ENCODE data around the gene ARMC3. TPM values are rescaled to one million over a fixed set of nuclear protein-coding genes. Genes with fewer than 3 reads are reported as not detected.

Gene ARMC3
- total and polyA plus RNA-seq, 12 donors = 0.17 TPM; not detected in 11

- 71 to 95% (median 89%) methylated on average over 1 of the region's 1 CpG for WGBS, 4 donors
- no peak overlapping the region for H3K4me3 ChIP-seq
- H3K9me3 ChIP-seq (replicated peaks in 1 of 3) = no peaks in the 10 kb centered on the region
- TF ChIP-seq POLR2A (IDR thresholded peaks at IDR 0.05) (no peak), CTCF (IDR thresholded peaks at IDR 0.05) (no peak)
- H3K4me1 ChIP-seq (replicated peaks in 1 of 2) = no peaks in the 10 kb centered on the region
- H3K27me3 ChIP-seq = no peaks in the 10 kb centered on the region
- no peak for DNase-seq
- H3K27ac ChIP-seq = no peak overlapping the region
- intact Hi-C loops (cut with DNase I) = no loop called here
- no peaks in the 10 kb centered on the region for H3K36me3 ChIP-seq (replicated peaks in 1 of 2)
Measured at GRCh38 chr10:22976534-22976933, 48.7 kb downstream of the ARMC3 start.

- Histone ChIP-seq H3K27me3 (no peaks in the 10 kb centered on the region), H3K36me3 (replicated peaks in 1 of 2) (no peaks in the 10 kb centered on the region), H3K4me1 (replicated peaks in 1 of 2) (no peaks in the 10 kb centered on the region), H3K4me3 (no peak overlapping the region), H3K27ac (no peak overlapping the region), H3K9me3 (replicated peaks in 1 of 3) (no peaks in the 10 kb centered on the region)
- no peak for DNase-seq
- intact Hi-C loops (cut with DNase I) = no loop called here
- 82 to 100% (median 93%) methylated on average over 1 of the region's 1 CpG for WGBS, 4 donors
- TF ChIP-seq CTCF (IDR thresholded peaks at IDR 0.05) (no peak), POLR2A (IDR thresholded peaks at IDR 0.05) (no peak)
Measured at GRCh38 chr10:22977751-22978150, 49.9 kb downstream of the ARMC3 start.

GRCh38 chr10:22978287-22978686 is 50.4 kb downstream of the ARMC3 start:
- no peak overlapping the region for H3K4me3 ChIP-seq
- H3K27ac ChIP-seq = no peak overlapping the region
- WGBS, 4 donors = 72 to 87% (median 82%) methylated on average over 2 of the region's 2 CpGs
- no peak for TF ChIP-seq POLR2A (IDR thresholded peaks at IDR 0.05)
- no peak for TF ChIP-seq CTCF (IDR thresholded peaks at IDR 0.05)
- H3K36me3 ChIP-seq (replicated peaks in 1 of 2) = no peaks in the 10 kb centered on the region
- intact Hi-C loops (cut with DNase I) = no loop called here
- H3K4me1 ChIP-seq (replicated peaks in 1 of 2) = no peaks in the 10 kb centered on the region
- DNase-seq = no peak
- H3K9me3 ChIP-seq (replicated peaks in 1 of 3) = no peaks in the 10 kb centered on the region
- H3K27me3 ChIP-seq = no peaks in the 10 kb centered on the region

GRCh38 chr10:22978918-22979317 is 51.1 kb downstream of the ARMC3 start:
- intact Hi-C loops (cut with DNase I) = no loop called here
- WGBS, 4 donors = 58 to 78% (median 68%) methylated on average over 1 of the region's 1 CpG
- TF ChIP-seq CTCF (IDR thresholded peaks at IDR 0.05) = no peak
- TF ChIP-seq POLR2A (IDR thresholded peaks at IDR 0.05) = no peak
- H3K27me3 ChIP-seq = no peaks in the 10 kb centered on the region
- no peak overlapping the region for H3K4me3 ChIP-seq
- DNase-seq = no peak
- no peaks in the 10 kb centered on the region for H3K9me3 ChIP-seq (replicated peaks in 1 of 3)
- no peaks in the 10 kb centered on the region for H3K4me1 ChIP-seq (replicated peaks in 1 of 2)
- H3K36me3 ChIP-seq (replicated peaks in 1 of 2) = no peaks in the 10 kb centered on the region
- no peak overlapping the region for H3K27ac ChIP-seq

Measured in adrenal gland (tissue), 12 donors.